H9 (cell line): Measurements from ENCODE around the gene PKNOX2. TPM values are rescaled to one million over a fixed set of nuclear protein-coding genes. Genes with fewer than 3 reads are reported as not detected.

ENCODE experiments used
- DNase-seq: peaks from one replicate; pipeline ENCODE4 v3.0.0-alpha.2; 2017
- H2AFZ ChIP-seq: one replicate; pipeline ENCODE4 v1.6.1; 2013; ENCODE audit warnings: mild to moderate bottlenecking, low read length, control low read depth, moderate library complexity
- H2AK5ac ChIP-seq: 2 replicates; pipeline ENCODE4 v1.6.1; 2013; ENCODE audit warnings: low read length, control low read depth, mixed read lengths; ENCODE audit not compliant: insufficient read length
- H2BK120ac ChIP-seq: one replicate; pipeline ENCODE4 v1.6.1; 2013; ENCODE audit warnings: low read depth, mild to moderate bottlenecking, low read length, control low read depth, inconsistent platforms; ENCODE audit not compliant: poor library complexity, severe bottlenecking
- H2BK12ac ChIP-seq: 2 replicates; pipeline ENCODE4 v1.6.1; 2013; ENCODE audit warnings: low read length, control low read depth, mixed read lengths, low read depth; ENCODE audit not compliant: insufficient read length
- H2BK15ac ChIP-seq: 2 replicates; pipeline ENCODE4 v1.6.1; 2013; ENCODE audit warnings: low read depth, low read length, control low read depth
- H2BK20ac ChIP-seq: one replicate; pipeline ENCODE4 v1.6.1; 2013; ENCODE audit warnings: low read depth, mild to moderate bottlenecking, low read length, control low read depth, inconsistent platforms; ENCODE audit not compliant: poor library complexity, severe bottlenecking
- H2BK5ac ChIP-seq: 2 replicates; pipeline ENCODE4 v1.6.1; 2013; ENCODE audit warnings: low read length, control low read depth, mixed read lengths; ENCODE audit not compliant: insufficient read length
- H3K14ac ChIP-seq: 2 replicates; pipeline ENCODE4 v1.6.1; 2013; ENCODE audit warnings: low read length, control low read depth; ENCODE audit not compliant: insufficient read depth
- H3K18ac ChIP-seq: 2 replicates; pipeline ENCODE4 v1.6.1; 2013; ENCODE audit warnings: low read depth, mild to moderate bottlenecking, mixed read lengths, low read length, control low read depth; ENCODE audit not compliant: insufficient read length
- H3K23ac ChIP-seq: 2 replicates; pipeline ENCODE4 v1.6.1; 2013; ENCODE audit warnings: low read length, control low read depth, mixed read lengths, low read depth; ENCODE audit not compliant: insufficient read length
- H3K23me2 ChIP-seq: 2 replicates; pipeline ENCODE4 v1.6.1; 2013; ENCODE audit warnings: low read depth, mild to moderate bottlenecking, mixed read lengths, low read length, control low read depth; ENCODE audit not compliant: insufficient read length, poor library complexity, severe bottlenecking
- H3K27ac ChIP-seq: 2 replicates; pipeline ENCODE4 v1.5.1; 2013; ENCODE audit warnings: low read length, control low read depth, mixed read lengths, low read depth; ENCODE audit not compliant: insufficient read length
- H3K27me3 ChIP-seq: 2 replicates; pipeline ENCODE4 v1.6.1; 2013; ENCODE audit warnings: low read length, control low read depth, inconsistent platforms; ENCODE audit not compliant: insufficient read depth
- H3K4ac ChIP-seq: 2 replicates; pipeline ENCODE4 v1.6.1; 2013; ENCODE audit warnings: low read depth, mild to moderate bottlenecking, control low read depth, inconsistent platforms, low read length, moderate library complexity
- H3K4me1 ChIP-seq: 2 replicates; pipeline ENCODE4 v1.6.1; 2013; ENCODE audit warnings: low read length, control low read depth, inconsistent platforms; ENCODE audit not compliant: insufficient read depth
- H3K4me2 ChIP-seq: 2 replicates; pipeline ENCODE4 v1.6.1; 2013; ENCODE audit warnings: low read length, control low read depth, mixed read lengths; ENCODE audit not compliant: insufficient read length, insufficient read depth
- H3K56ac ChIP-seq: 2 replicates; pipeline ENCODE4 v1.6.1; 2013; ENCODE audit warnings: low read depth, mild to moderate bottlenecking, mixed read lengths, low read length, control low read depth; ENCODE audit not compliant: insufficient read length
- H3K79me1 ChIP-seq: 2 replicates; pipeline ENCODE4 v1.6.1; 2013; ENCODE audit warnings: low read depth, mild to moderate bottlenecking, moderate library complexity, low read length, control low read depth, inconsistent platforms; ENCODE audit not compliant: insufficient read depth, poor library complexity, severe bottlenecking
- H3K79me2 ChIP-seq: 2 replicates; pipeline ENCODE4 v1.6.1; 2013; ENCODE audit warnings: low read length, control low read depth, inconsistent platforms; ENCODE audit not compliant: insufficient read depth
- H3K9ac ChIP-seq: 2 replicates; pipeline ENCODE4 v1.6.1; 2013; ENCODE audit warnings: low read length, control low read depth, mixed read lengths; ENCODE audit not compliant: insufficient read length; ENCODE audit errors: extremely low read depth
- H3K9me3 ChIP-seq: one replicate; pipeline ENCODE4 v1.6.1; 2013; ENCODE audit warnings: low read depth, low read length, inconsistent platforms; ENCODE audit not compliant: control insufficient read depth
- H3T11ph ChIP-seq: one replicate; pipeline ENCODE4 v1.6.1; 2013; ENCODE audit warnings: mild to moderate bottlenecking, low read length, control low read depth, inconsistent platforms
- H4K20me1 ChIP-seq: one replicate; pipeline ENCODE4 v1.6.1; 2013; ENCODE audit not compliant: control insufficient read depth, insufficient read length, insufficient read depth
- H4K5ac ChIP-seq: 2 replicates; pipeline ENCODE4 v1.6.1; 2013; ENCODE audit warnings: low read depth, mild to moderate bottlenecking, mixed read lengths, low read length, control low read depth; ENCODE audit not compliant: insufficient read length
- H4K8ac ChIP-seq: replicated peaks from 2 replicates; pipeline ENCODE4 v1.6.1; 2013; ENCODE audit warnings: low read length, control low read depth, mixed read lengths, low read depth; ENCODE audit not compliant: insufficient read length
- H4K91ac ChIP-seq: 2 replicates; pipeline ENCODE4 v1.6.1; 2013; ENCODE audit warnings: low read depth, mild to moderate bottlenecking, moderate library complexity, mixed read lengths, low read length, control low read depth; ENCODE audit not compliant: insufficient read length
- H3K27ac Mint-ChIP-seq, 3 experiments: 2 replicates in 2 of 3; 3 replicates in 1 of 3; pipeline ENCODE4 v1.8.0; 2020 to 2021; ENCODE audit warnings: mixed read lengths in 3 of 3, mild to moderate bottlenecking in 1 of 3, moderate library complexity in 1 of 3
- H3K27me3 Mint-ChIP-seq: 2 replicates; pipeline ENCODE4 v1.8.0; 2021; ENCODE audit warnings: low read depth, mild to moderate bottlenecking, moderate library complexity, mixed read lengths
- H3K36me3 Mint-ChIP-seq, 3 experiments: 2 replicates in 2 of 3; 3 replicates in 1 of 3; pipeline ENCODE4 v1.8.0; 2020 to 2021; ENCODE audit warnings: low read depth in 3 of 3, mixed read lengths in 3 of 3; ENCODE audit not compliant: insufficient read depth in 1 of 3
- H3K4me1 Mint-ChIP-seq, 2 experiments: 2 replicates each; pipeline ENCODE4 v1.8.0; 2020; ENCODE audit warnings: mixed read lengths in 2 of 2
- H3K4me3 Mint-ChIP-seq, 2 experiments: 2 replicates in 1 of 2; 3 replicates in 1 of 2; pipeline ENCODE4 v1.8.0; 2020 to 2021; ENCODE audit warnings: mild to moderate bottlenecking in 2 of 2, mixed read lengths in 2 of 2, moderate library complexity in 1 of 2
- H3K9me3 Mint-ChIP-seq, 2 experiments: 2 replicates in 1 of 2; 3 replicates in 1 of 2; pipeline ENCODE4 v1.8.0; 2020; ENCODE audit warnings: mild to moderate bottlenecking in 2 of 2, mixed read lengths in 2 of 2, moderate library complexity in 1 of 2
- CTCF ChIP-seq: fragments of 200-600 bp; sonication (generic); conservative IDR thresholded peaks from 3 replicates; pipeline ENCODE4 v1.8.0; 2021; ENCODE audit warnings: antibody characterized with exemption, mild to moderate bottlenecking
- WGBS: extraction: QIAGEN DNeasy Blood & Tissue Kit; methylation state at CpG from one replicate; pipeline ENCODE4 v1.1.7; 2013; ENCODE audit warnings: missing lambda C conversion rate, low lambda C conversion rate, mixed read lengths; ENCODE audit not compliant: insufficient read length; ENCODE audit errors: extremely low coverage; 5-methylcytosine and 5-hydroxymethylcytosine counted together
- total RNA-seq: library from RNA; stranded (reverse); gene quantifications from 2 replicates; pipeline ENCODE4 v1.2.1, GENCODE V29; 2021

Gene PKNOX2
- total RNA-seq, 1 experiment from 2014 or later = 1.3 TPM

- Histone ChIP-seq H3K4me1 (peaks cover 8% of the 10 kb centered on the region; the same call in 1 of the 2 replicates), H3K4ac (no peak overlapping the region), H2BK120ac (no peak overlapping the region), H3K79me2 (no peaks in the 10 kb centered on the region), H3K9me3 (no peaks in the 10 kb centered on the region), H3K18ac (no peak overlapping the region), H3K27me3 (no peaks in the 10 kb centered on the region), H2AFZ (no peak overlapping the region), H3K23me2 (no peaks in the 10 kb centered on the region), H3K4me2 (no peak overlapping the region), H2AK5ac (no peak overlapping the region), H4K5ac (no peak overlapping the region), H3K23ac (no peak overlapping the region), H3K14ac (no peak overlapping the region), H3K9ac (no peak overlapping the region), H2BK15ac (no peak overlapping the region), H4K8ac (no peak overlapping the region), H3K79me1 (no peaks in the 10 kb centered on the region), H3K56ac (no peak overlapping the region), H2BK5ac (no peak overlapping the region), H4K91ac (no peak overlapping the region), H2BK12ac (no peak overlapping the region), H3K27ac (no peak overlapping the region), H2BK20ac (no peak overlapping the region), H3T11ph (no peak overlapping the region), H4K20me1 (no peaks in the 10 kb centered on the region)
- no peak overlapping the region for H3K27ac Mint-ChIP-seq
- DNase-seq = no peak
- no peak for TF ChIP-seq CTCF
- WGBS = no CpG with 5 or more reads among the region's 3 CpGs
- peaks cover 6 to 41% (median 32%) of the 10 kb centered on the region in 3 experiments; a peak in 6 of 7 replicates for H3K36me3 Mint-ChIP-seq
- no peaks in the 10 kb centered on the region for H3K27me3 Mint-ChIP-seq
- H3K4me3 Mint-ChIP-seq = no peak overlapping the region
- H3K9me3 Mint-ChIP-seq = no peaks in the 10 kb centered on the region
- peaks cover 33 to 41% of the 10 kb centered on the region in 2 experiments for H3K4me1 Mint-ChIP-seq
Measured at GRCh38 chr11:125479137-125479536, 314.6 kb downstream of the PKNOX2 start.
